GM18861 (cell line): Measurements from ENCODE around the gene ZNF316.
"Not testable (repeated sequence)": the region's sequence is repeated elsewhere in the genome, so short reads cannot be mapped to it uniquely, and the experiment has no call there.

Source experiments
- ATAC-seq: cut with Tn5 transposase; IDR thresholded peaks from one replicate; pipeline ENCODE4 v1.9.1; 2021; ENCODE audit not compliant: unreplicated experiment

The ZNF316 gene

DNA sequence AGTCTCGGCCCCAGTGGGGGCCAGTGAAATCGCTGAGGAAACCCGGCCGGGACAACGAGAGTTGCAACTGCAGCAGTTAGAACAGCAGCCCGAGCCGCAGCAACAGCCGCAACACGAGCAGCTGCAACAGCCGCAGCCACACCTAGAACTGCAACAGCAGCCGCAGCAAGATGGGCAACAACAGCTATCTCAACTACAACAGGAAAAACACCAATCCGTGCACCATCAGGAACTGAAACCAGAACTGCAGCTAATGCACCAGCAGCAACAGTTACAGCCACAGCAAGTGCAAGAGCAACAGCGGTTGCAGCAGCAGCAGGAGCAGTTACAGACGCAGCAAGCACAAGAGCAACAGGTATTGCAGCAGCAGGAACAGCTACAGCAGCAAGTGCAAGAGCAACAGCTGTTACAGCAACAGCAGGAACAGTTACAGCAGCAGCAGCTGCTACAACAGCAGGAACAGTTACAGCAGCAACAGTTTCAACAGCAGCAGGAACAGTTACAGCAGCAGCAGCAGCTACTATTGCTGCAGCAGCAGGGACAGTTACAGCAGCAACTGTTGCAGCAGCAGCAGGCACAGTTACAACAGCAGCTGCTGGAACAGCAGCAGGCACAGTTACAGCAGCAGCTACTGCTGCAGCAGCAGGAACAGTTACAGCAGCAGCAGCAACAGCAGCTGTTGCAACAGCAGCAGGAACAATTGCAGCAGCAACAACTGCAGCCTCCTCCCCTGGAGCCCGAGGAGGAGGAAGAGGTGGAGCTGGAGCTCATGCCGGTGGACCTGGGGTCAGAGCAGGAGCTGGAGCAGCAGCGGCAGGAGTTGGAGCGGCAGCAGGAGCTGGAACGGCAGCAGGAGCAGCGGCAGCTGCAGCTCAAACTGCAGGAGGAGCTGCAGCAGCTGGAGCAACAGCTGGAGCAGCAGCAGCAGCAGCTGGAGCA, 15.7 kb upstream of the ZNF316 start:
- no peak for ATAC-seq

- no peak for ATAC-seq
Observed at GRCh38 chr7:6622134-6622710, 14.9 kb upstream of the ZNF316 start.

- ATAC-seq = no peak
Observed at GRCh38 chr7:6623589-6624245, 13.4 kb upstream of the ZNF316 start.

DNA sequence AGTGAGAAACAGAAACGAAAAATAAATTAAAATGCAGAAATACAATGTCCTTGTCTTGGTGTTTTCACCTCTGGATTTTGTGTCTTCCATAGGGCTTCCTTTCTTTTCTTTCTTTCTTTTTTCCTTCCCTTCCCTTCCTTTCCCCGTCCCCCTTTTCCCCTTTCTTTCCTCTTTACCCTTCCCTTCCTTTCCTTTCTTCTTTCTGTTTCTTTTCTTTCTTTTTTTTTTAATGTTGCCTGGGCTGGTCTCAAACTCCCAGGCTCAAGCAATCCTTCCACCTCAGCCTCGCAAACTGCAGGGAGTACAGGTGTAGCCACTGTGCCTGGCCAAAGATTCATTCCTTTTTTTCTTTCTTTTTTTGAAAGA, 12.9 kb upstream of the ZNF316 start:
- no peak for ATAC-seq

DNA sequence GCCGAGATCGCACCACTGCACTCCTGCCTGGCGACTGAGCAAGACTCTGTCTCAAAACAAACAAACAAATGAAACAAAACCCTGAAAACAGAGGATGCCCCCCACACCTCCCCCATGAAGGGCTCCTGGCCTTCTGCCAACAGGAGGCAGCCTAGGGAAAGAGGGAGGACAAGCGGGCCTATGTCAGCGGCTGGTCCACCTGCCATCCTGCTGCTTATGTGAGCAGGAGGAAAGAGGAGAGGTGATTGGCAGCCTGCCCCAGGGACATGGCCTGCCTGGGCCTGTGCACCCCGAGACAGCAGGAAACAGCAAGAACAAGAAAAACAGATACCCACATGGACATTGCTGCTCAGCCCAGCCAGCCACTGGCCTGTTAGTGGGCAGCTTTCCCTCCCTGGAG, 9.1 kb upstream of the ZNF316 start:
- ATAC-seq = no peak

GRCh38 chr7:6630007-6630849, 6.9 kb upstream of the ZNF316 start:
- ATAC-seq = no peak

- ATAC-seq = no peak
Observed at GRCh38 chr7:6631605-6632004, 5.5 kb upstream of the ZNF316 start.

- ATAC-seq = no peak
Observed at GRCh38 chr7:6634021-6634420, 3.1 kb upstream of the ZNF316 start.

DNA sequence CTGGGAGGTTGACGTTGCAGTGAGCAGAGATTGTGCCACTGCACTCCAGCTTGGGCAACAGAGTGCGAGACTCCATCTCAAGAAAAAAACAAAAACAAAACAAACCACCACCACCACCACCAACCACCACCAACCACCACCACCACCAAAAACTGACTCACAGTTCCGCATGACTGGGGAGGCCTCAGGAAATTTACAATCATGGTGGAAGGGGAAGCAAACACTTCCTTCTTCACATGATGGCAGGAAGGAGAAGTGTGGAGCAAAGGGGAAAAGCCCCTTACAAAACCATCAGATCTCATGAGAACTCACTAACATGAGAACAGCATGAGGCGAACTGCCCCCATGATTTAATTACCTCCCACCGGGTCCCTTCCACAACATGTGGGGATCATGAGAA, 2.1 kb upstream of the ZNF316 start:
- ATAC-seq = not testable (repeated sequence)

GRCh38 chr7:6637544-6638229, 569 bp downstream of the ZNF316 start:
- peak; percentile 77 for ATAC-seq

DNA sequence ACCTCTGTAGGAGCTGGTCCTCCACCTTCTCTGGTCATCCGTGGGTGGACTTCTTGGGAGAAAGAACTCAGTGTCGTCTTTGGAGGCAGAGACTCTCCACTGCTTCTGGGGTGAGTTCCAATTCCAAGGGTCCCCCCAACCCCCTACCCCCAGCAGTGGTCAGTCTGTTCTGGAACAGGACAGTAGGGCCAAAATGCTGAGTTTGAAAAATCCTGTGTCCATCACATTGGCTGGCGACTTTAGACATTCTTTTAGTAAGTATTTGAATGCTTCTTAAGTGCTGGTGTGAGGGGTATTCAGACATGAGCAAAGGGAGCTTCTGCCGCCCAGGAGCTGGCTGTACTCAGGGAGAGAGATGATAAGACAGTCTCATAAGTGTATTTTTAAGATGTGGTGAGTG, 1.9 kb downstream of the ZNF316 start:
- ATAC-seq = no peak

- no peak for ATAC-seq
Observed at GRCh38 chr7:6639627-6640026, 2.5 kb downstream of the ZNF316 start.

GRCh38 chr7:6640246-6640721, 3.2 kb downstream of the ZNF316 start:
- no peak for ATAC-seq

DNA sequence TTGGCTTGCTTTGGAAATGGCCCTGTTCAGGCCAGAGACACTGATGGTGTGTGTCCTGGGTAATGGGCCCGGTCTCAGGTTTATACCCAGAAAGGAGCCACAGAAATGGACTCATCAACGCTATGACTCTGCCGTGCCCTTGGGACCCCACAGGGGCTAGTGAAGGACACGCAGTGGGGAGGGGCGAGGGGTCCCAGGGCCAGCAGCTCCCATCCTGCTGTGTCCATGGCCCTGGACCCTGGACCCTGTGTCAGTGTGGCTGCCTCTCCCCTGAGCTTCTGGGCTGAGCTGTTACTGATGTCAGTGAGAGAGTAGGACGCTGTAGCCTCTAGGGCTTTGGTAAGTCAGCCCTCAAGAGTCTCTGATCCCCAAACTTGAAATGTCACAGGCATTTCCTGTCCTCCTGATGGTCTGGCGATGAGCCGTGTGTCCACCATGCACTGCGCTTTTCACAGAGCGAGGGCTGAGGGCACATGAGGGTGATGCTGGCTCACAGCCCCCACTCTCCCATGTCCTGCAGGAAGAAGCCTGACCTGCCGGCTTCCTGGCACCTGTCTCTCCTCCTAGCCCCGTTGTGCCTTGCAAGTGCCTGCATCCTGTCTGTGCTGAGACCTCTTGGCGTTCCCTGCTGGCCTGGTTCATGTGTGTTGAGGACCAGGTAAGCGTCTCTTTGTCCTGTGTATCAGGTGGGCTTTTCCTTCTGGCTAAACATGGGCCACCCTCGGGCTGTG, 4.4 kb downstream of the ZNF316 start:
- no peak for ATAC-seq

GRCh38 chr7:6642239-6642839, 5.2 kb downstream of the ZNF316 start:
- ATAC-seq = no peak

DNA sequence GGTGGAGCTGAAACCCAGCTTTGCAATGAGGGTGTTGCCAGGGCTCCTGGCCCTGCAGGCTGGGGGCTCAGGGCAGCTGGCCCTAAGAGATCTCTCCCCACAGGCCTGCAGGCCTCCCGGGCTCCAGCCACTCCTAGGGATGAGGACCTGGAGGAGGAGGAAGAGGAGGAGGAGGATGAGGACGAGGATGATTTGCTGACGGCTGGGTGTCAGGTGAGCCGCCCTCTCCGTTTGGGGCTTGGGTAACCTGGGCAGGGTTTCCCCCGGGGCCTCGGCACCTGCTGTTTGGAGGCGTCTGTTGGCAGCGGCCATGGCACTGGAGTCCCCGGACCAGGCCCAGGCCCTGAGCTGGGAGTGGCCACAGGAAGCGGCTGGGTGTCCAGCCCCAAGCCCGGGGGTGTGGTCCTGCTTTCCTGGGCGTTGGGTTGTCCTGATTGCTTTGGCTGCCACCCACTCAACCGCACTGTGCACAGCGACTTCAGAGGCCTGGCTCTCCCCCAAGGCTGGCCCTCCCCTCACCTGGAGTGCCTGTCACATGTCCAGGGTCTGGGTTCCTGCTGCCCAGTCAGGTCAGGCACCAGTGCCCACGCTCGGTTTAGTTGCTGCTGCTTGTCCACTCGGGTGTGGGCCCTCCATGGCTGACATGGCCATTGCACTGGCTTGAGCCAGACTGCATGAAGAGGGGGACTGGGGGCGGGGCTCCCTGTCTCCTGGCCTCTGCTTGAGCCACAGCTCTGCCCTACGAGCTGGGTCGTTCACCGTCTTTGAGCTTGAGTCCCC, 5.9 kb downstream of the ZNF316 start:
- ATAC-seq = no peak

DNA sequence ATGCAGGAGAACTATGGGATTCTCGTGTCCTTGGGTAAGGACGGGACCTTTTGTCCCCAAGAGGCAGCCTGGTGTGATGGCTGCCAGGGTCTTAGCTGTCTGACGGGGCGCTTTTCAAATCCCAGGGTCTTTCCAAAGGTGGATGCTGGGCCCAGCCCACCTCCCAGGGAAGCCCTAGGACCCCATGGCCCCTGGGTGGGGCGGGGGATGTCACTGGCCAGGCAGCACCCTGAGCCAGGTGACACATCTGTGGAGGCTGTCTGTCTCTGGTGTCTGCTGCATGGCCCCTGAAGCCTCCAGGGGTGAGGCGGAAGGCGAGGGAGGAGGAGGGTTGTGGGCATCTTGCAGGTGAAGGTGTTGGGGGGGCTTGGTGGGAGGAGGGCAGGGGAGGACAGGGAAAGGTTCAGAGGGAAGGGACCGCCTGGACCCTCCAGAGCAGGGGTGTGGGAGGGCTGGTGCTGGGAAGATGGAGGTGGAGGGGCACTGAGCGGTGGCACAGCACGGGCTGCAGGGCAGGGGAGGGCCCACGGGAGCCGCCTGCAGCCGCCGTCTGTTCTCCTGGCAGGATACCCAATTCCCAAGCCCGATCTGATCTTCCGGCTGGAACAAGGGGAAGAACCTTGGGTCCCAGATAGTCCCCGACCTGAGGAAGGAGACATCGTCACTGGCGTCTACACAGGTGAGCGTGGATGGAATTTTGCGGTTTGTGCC, 7.0 kb downstream of the ZNF316 start:
- no peak for ATAC-seq

GRCh38 chr7:6644728-6645127, 7.6 kb downstream of the ZNF316 start:
- no peak for ATAC-seq
